Measurements from ENCODE around the gene MKKS. TPM values are rescaled to one million over a fixed set of nuclear protein-coding genes. Genes with fewer than 3 reads are reported as not detected.

MKKS gene
- total RNA-seq, 1 donor = 7.6 TPM

GRCh38 chr20:10472871-10473270, 38.8 kb upstream of the MKKS start:
- Histone ChIP-seq H2AFZ (ENCODE audit: low read length) (no peak overlapping the region), H3K27ac (ENCODE audit: low read depth, low read length) (no peak overlapping the region), H3K4me3 (ENCODE audit: insufficient read depth, low read length) (no peak overlapping the region), H3K79me2 (ENCODE audit: insufficient read depth, low read length) (peaks cover 2% of the 10 kb centered on the region), H3K27me3 (ENCODE audit: insufficient read depth, low read length) (no peaks in the 10 kb centered on the region), H4K20me1 (ENCODE audit: insufficient read depth, low read length) (peaks cover 3% of the 10 kb centered on the region), H3K36me3 (ENCODE audit: insufficient read depth, low read length) (no peaks in the 10 kb centered on the region), H3K4me1 (ENCODE audit: insufficient read depth, low read length) (peaks cover 34% of the 10 kb centered on the region), H3K4me2 (ENCODE audit: insufficient read depth, low read length) (no peak overlapping the region), H3K9me3 (ENCODE audit: low read depth, low read length) (no peaks in the 10 kb centered on the region)
- TF ChIP-seq CTCF (IDR thresholded peaks at IDR 0.05; ENCODE audit: extremely low read depth, low read depth, low read length) = no peak
- DNase-seq (ENCODE audit: insufficient read length, low spot score, missing footprints) = no peak

- DNase-seq (ENCODE audit: insufficient read length, low spot score, missing footprints) = no peak
- peak overlapping the region; percentile 80 for H3K27ac ChIP-seq (ENCODE audit: low read depth, low read length)
- no peak overlapping the region for H3K4me2 ChIP-seq (ENCODE audit: insufficient read depth, low read length)
- H3K9me3 ChIP-seq (ENCODE audit: low read depth, low read length) = no peaks in the 10 kb centered on the region
- H3K79me2 ChIP-seq (ENCODE audit: insufficient read depth, low read length) = peaks cover 2% of the 10 kb centered on the region
- peaks cover 3% of the 10 kb centered on the region for H4K20me1 ChIP-seq (ENCODE audit: insufficient read depth, low read length)
- H3K4me3 ChIP-seq (ENCODE audit: insufficient read depth, low read length) = no peak overlapping the region
- no peaks in the 10 kb centered on the region for H3K36me3 ChIP-seq (ENCODE audit: insufficient read depth, low read length)
- H2AFZ ChIP-seq (ENCODE audit: low read length) = no peak overlapping the region
- H3K27me3 ChIP-seq (ENCODE audit: insufficient read depth, low read length) = no peaks in the 10 kb centered on the region
- no peak for TF ChIP-seq CTCF (IDR thresholded peaks at IDR 0.05; ENCODE audit: extremely low read depth, low read depth, low read length)
- peaks cover 25% of the 10 kb centered on the region for H3K4me1 ChIP-seq (ENCODE audit: insufficient read depth, low read length)
Measured at GRCh38 chr20:10470276-10470675, 36.3 kb upstream of the MKKS start.

- Histone ChIP-seq H3K79me2 (ENCODE audit: insufficient read depth, low read length) (peaks cover 2% of the 10 kb centered on the region), H3K27me3 (ENCODE audit: insufficient read depth, low read length) (no peaks in the 10 kb centered on the region), H3K4me3 (ENCODE audit: insufficient read depth, low read length) (peak overlapping the region; percentile 34), H3K4me1 (ENCODE audit: insufficient read depth, low read length) (peaks cover 18% of the 10 kb centered on the region), H3K4me2 (ENCODE audit: insufficient read depth, low read length) (peak overlapping the region; percentile 63), H3K9me3 (ENCODE audit: low read depth, low read length) (no peaks in the 10 kb centered on the region), H3K36me3 (ENCODE audit: insufficient read depth, low read length) (no peaks in the 10 kb centered on the region), H3K27ac (ENCODE audit: low read depth, low read length) (peak overlapping the region; percentile 80), H4K20me1 (ENCODE audit: insufficient read depth, low read length) (no peaks in the 10 kb centered on the region), H2AFZ (ENCODE audit: low read length) (peak overlapping the region; percentile 32)
- peak; percentile 37 for DNase-seq (ENCODE audit: insufficient read length, low spot score, missing footprints)
- peak; percentile 85 for TF ChIP-seq CTCF (IDR thresholded peaks at IDR 0.05; ENCODE audit: extremely low read depth, low read depth, low read length)
Measured at GRCh38 chr20:10469599-10469998, 35.6 kb upstream of the MKKS start.

- no peaks in the 10 kb centered on the region for H3K36me3 ChIP-seq (ENCODE audit: insufficient read depth, low read length)
- H3K4me2 ChIP-seq (ENCODE audit: insufficient read depth, low read length) = no peak overlapping the region
- H3K79me2 ChIP-seq (ENCODE audit: insufficient read depth, low read length) = peaks cover 2% of the 10 kb centered on the region
- no peak for DNase-seq (ENCODE audit: insufficient read length, low spot score, missing footprints)
- H3K4me1 ChIP-seq (ENCODE audit: insufficient read depth, low read length) = peaks cover 13% of the 10 kb centered on the region
- H3K27me3 ChIP-seq (ENCODE audit: insufficient read depth, low read length) = no peaks in the 10 kb centered on the region
- H4K20me1 ChIP-seq (ENCODE audit: insufficient read depth, low read length) = no peaks in the 10 kb centered on the region
- no peaks in the 10 kb centered on the region for H3K9me3 ChIP-seq (ENCODE audit: low read depth, low read length)
- no peak overlapping the region for H3K27ac ChIP-seq (ENCODE audit: low read depth, low read length)
- no peak overlapping the region for H2AFZ ChIP-seq (ENCODE audit: low read length)
- no peak overlapping the region for H3K4me3 ChIP-seq (ENCODE audit: insufficient read depth, low read length)
- no peak for TF ChIP-seq CTCF (IDR thresholded peaks at IDR 0.05; ENCODE audit: extremely low read depth, low read depth, low read length)
Measured at GRCh38 chr20:10469056-10469455, 35.0 kb upstream of the MKKS start.

Measured in osteoblast (primary cell).